WTC11 (cell line): Measurements from ENCODE around the gene BCAS3.

Experiments used
- ELF4 ChIP-seq: sonication (generic); formaldehyde crosslinking; IDR thresholded peaks from 2 replicates; pipeline ENCODE4 v1.8.1; 2022; ENCODE audit warnings: low read depth, mild to moderate bottlenecking, moderate library complexity, missing genetic modification reagents
- FOXK1 ChIP-seq: sonication (generic); formaldehyde crosslinking; IDR thresholded peaks from 2 replicates; pipeline ENCODE4 v1.8.0; 2022; ENCODE audit warnings: mild to moderate bottlenecking, moderate library complexity, missing genetic modification reagents
- HMGXB4 ChIP-seq: sonication (generic); formaldehyde crosslinking; IDR thresholded peaks from 2 replicates; pipeline ENCODE4 v1.8.1; 2023; ENCODE audit warnings: mild to moderate bottlenecking, moderate library complexity, missing genetic modification reagents
- IRF2 ChIP-seq: sonication (generic); formaldehyde crosslinking; IDR thresholded peaks from 2 replicates; pipeline ENCODE4 v1.8.0; 2022; ENCODE audit warnings: low read depth, missing genetic modification reagents, borderline replicate concordance
- MAX ChIP-seq: sonication (generic); formaldehyde crosslinking; IDR thresholded peaks from 2 replicates; pipeline ENCODE4 v1.8.0; 2022; ENCODE audit warnings: mild to moderate bottlenecking, missing genetic modification reagents
- NR1H2 ChIP-seq: sonication (generic); formaldehyde crosslinking; IDR thresholded peaks from 2 replicates; pipeline ENCODE4 v1.9.0; 2021; ENCODE audit warnings: mild to moderate bottlenecking, moderate library complexity, missing genetic modification reagents
- PRDM15 ChIP-seq: sonication (generic); formaldehyde crosslinking; IDR thresholded peaks from 2 replicates; pipeline ENCODE4 v1.8.0; 2022; ENCODE audit warnings: missing genetic modification reagents
- ZNF121 ChIP-seq: sonication (generic); formaldehyde crosslinking; IDR thresholded peaks from 2 replicates; pipeline ENCODE4 v1.8.0; 2023; ENCODE audit warnings: missing genetic modification reagents
- TF ChIP-seq, protein P1 (sequence below): fragments of 200-600 bp; IDR thresholded peaks from 2 replicates; pipeline ENCODE4 v1.8.0; 2022; ENCODE audit warnings: antibody characterized with exemption
- TF ChIP-seq, protein P2 (sequence below): sonication (generic); formaldehyde crosslinking; IDR thresholded peaks from 2 replicates; pipeline ENCODE4 v1.8.1; 2023; ENCODE audit warnings: mild to moderate bottlenecking, missing genetic modification reagents
- TF ChIP-seq, protein P3 (sequence below): sonication (generic); formaldehyde crosslinking; IDR thresholded peaks from 2 replicates; pipeline ENCODE4 v1.8.1; 2023; ENCODE audit warnings: mild to moderate bottlenecking, missing genetic modification reagents, moderate library complexity

DNA sequence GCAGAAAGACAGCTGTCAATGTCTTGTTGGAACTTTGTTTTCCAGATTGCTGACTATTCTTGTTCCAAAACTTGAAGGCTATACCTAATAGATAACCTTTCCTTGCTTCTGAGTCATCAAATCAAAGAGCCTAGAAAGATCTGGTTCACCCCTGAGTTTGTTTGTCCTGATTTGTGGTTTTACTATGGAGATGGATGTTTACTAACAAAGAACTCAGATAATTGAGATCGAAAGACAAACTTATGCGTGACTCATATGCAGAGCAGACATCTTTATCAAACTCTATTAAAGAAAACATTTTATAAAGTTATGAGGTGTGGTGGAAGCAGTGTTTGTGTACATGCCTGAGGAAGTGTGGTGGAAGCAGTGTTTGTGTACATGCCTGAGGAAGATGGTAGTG is 410.9 kb downstream of the BCAS3 start:
- TF ChIP-seq HMGXB4 (CRISPR knock-in tag) (no peak), ELF4 (CRISPR knock-in tag) (no peak), MAX (CRISPR knock-in tag) (no peak), IRF2 (CRISPR knock-in tag) (no peak), NR1H2 (CRISPR knock-in tag) (no peak), PRDM15 (CRISPR knock-in tag) (no peak), ZNF121 (CRISPR knock-in tag) (no peak), FOXK1 (CRISPR knock-in tag) (no peak)
- TF ChIP-seq, protein P1, sequence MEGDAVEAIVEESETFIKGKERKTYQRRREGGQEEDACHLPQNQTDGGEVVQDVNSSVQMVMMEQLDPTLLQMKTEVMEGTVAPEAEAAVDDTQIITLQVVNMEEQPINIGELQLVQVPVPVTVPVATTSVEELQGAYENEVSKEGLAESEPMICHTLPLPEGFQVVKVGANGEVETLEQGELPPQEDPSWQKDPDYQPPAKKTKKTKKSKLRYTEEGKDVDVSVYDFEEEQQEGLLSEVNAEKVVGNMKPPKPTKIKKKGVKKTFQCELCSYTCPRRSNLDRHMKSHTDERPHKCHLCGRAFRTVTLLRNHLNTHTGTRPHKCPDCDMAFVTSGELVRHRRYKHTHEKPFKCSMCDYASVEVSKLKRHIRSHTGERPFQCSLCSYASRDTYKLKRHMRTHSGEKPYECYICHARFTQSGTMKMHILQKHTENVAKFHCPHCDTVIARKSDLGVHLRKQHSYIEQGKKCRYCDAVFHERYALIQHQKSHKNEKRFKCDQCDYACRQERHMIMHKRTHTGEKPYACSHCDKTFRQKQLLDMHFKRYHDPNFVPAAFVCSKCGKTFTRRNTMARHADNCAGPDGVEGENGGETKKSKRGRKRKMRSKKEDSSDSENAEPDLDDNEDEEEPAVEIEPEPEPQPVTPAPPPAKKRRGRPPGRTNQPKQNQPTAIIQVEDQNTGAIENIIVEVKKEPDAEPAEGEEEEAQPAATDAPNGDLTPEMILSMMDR: no peak
- TF ChIP-seq, protein P2, sequence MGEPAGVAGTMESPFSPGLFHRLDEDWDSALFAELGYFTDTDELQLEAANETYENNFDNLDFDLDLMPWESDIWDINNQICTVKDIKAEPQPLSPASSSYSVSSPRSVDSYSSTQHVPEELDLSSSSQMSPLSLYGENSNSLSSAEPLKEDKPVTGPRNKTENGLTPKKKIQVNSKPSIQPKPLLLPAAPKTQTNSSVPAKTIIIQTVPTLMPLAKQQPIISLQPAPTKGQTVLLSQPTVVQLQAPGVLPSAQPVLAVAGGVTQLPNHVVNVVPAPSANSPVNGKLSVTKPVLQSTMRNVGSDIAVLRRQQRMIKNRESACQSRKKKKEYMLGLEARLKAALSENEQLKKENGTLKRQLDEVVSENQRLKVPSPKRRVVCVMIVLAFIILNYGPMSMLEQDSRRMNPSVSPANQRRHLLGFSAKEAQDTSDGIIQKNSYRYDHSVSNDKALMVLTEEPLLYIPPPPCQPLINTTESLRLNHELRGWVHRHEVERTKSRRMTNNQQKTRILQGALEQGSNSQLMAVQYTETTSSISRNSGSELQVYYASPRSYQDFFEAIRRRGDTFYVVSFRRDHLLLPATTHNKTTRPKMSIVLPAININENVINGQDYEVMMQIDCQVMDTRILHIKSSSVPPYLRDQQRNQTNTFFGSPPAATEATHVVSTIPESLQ (CRISPR knock-in tag): no peak
- TF ChIP-seq, protein P3, sequence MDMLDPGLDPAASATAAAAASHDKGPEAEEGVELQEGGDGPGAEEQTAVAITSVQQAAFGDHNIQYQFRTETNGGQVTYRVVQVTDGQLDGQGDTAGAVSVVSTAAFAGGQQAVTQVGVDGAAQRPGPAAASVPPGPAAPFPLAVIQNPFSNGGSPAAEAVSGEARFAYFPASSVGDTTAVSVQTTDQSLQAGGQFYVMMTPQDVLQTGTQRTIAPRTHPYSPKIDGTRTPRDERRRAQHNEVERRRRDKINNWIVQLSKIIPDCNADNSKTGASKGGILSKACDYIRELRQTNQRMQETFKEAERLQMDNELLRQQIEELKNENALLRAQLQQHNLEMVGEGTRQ (CRISPR knock-in tag): no peak
